ENCODE results near the gene SLC24A4.

GRCh38 chr14:92506231-92506630 is 183.3 kb downstream of the SLC24A4 start:
- no peak for TF ChIP-seq CTCF (IDR thresholded peaks at IDR 0.05)
- TF ChIP-seq POLR2A (IDR thresholded peaks at IDR 0.05), result no peak
- TF ChIP-seq EP300 (IDR thresholded peaks at IDR 0.05), result no peak
